H9 (cell line): ENCODE results near the gene ANTXR2. TPM values are rescaled to one million over a fixed set of nuclear protein-coding genes. Genes with fewer than 3 reads are reported as not detected.

Experiments
- DNase-seq: peaks from one replicate; pipeline ENCODE4 v3.0.0-alpha.2; 2017
- H2AFZ ChIP-seq: one replicate; pipeline ENCODE4 v1.6.1; 2013; ENCODE audit warnings: mild to moderate bottlenecking, low read length, control low read depth, moderate library complexity
- H2AK5ac ChIP-seq: 2 replicates; pipeline ENCODE4 v1.6.1; 2013; ENCODE audit warnings: low read length, control low read depth, mixed read lengths; ENCODE audit not compliant: insufficient read length
- H2BK120ac ChIP-seq: one replicate; pipeline ENCODE4 v1.6.1; 2013; ENCODE audit warnings: low read depth, mild to moderate bottlenecking, low read length, control low read depth, inconsistent platforms; ENCODE audit not compliant: poor library complexity, severe bottlenecking
- H2BK12ac ChIP-seq: 2 replicates; pipeline ENCODE4 v1.6.1; 2013; ENCODE audit warnings: low read length, control low read depth, mixed read lengths, low read depth; ENCODE audit not compliant: insufficient read length
- H2BK15ac ChIP-seq: 2 replicates; pipeline ENCODE4 v1.6.1; 2013; ENCODE audit warnings: low read depth, low read length, control low read depth
- H2BK20ac ChIP-seq: one replicate; pipeline ENCODE4 v1.6.1; 2013; ENCODE audit warnings: low read depth, mild to moderate bottlenecking, low read length, control low read depth, inconsistent platforms; ENCODE audit not compliant: poor library complexity, severe bottlenecking
- H2BK5ac ChIP-seq: 2 replicates; pipeline ENCODE4 v1.6.1; 2013; ENCODE audit warnings: low read length, control low read depth, mixed read lengths; ENCODE audit not compliant: insufficient read length
- H3K14ac ChIP-seq: 2 replicates; pipeline ENCODE4 v1.6.1; 2013; ENCODE audit warnings: low read length, control low read depth; ENCODE audit not compliant: insufficient read depth
- H3K18ac ChIP-seq: 2 replicates; pipeline ENCODE4 v1.6.1; 2013; ENCODE audit warnings: low read depth, mild to moderate bottlenecking, mixed read lengths, low read length, control low read depth; ENCODE audit not compliant: insufficient read length
- H3K23ac ChIP-seq: 2 replicates; pipeline ENCODE4 v1.6.1; 2013; ENCODE audit warnings: low read length, control low read depth, mixed read lengths, low read depth; ENCODE audit not compliant: insufficient read length
- H3K23me2 ChIP-seq: 2 replicates; pipeline ENCODE4 v1.6.1; 2013; ENCODE audit warnings: low read depth, mild to moderate bottlenecking, mixed read lengths, low read length, control low read depth; ENCODE audit not compliant: insufficient read length, poor library complexity, severe bottlenecking
- H3K27ac ChIP-seq: 2 replicates; pipeline ENCODE4 v1.5.1; 2013; ENCODE audit warnings: low read length, control low read depth, mixed read lengths, low read depth; ENCODE audit not compliant: insufficient read length
- H3K27me3 ChIP-seq: 2 replicates; pipeline ENCODE4 v1.6.1; 2013; ENCODE audit warnings: low read length, control low read depth, inconsistent platforms; ENCODE audit not compliant: insufficient read depth
- H3K4ac ChIP-seq: 2 replicates; pipeline ENCODE4 v1.6.1; 2013; ENCODE audit warnings: low read depth, mild to moderate bottlenecking, control low read depth, inconsistent platforms, low read length, moderate library complexity
- H3K4me1 ChIP-seq: 2 replicates; pipeline ENCODE4 v1.6.1; 2013; ENCODE audit warnings: low read length, control low read depth, inconsistent platforms; ENCODE audit not compliant: insufficient read depth
- H3K4me2 ChIP-seq: 2 replicates; pipeline ENCODE4 v1.6.1; 2013; ENCODE audit warnings: low read length, control low read depth, mixed read lengths; ENCODE audit not compliant: insufficient read length, insufficient read depth
- H3K56ac ChIP-seq: 2 replicates; pipeline ENCODE4 v1.6.1; 2013; ENCODE audit warnings: low read depth, mild to moderate bottlenecking, mixed read lengths, low read length, control low read depth; ENCODE audit not compliant: insufficient read length
- H3K79me1 ChIP-seq: 2 replicates; pipeline ENCODE4 v1.6.1; 2013; ENCODE audit warnings: low read depth, mild to moderate bottlenecking, moderate library complexity, low read length, control low read depth, inconsistent platforms; ENCODE audit not compliant: insufficient read depth, poor library complexity, severe bottlenecking
- H3K79me2 ChIP-seq: 2 replicates; pipeline ENCODE4 v1.6.1; 2013; ENCODE audit warnings: low read length, control low read depth, inconsistent platforms; ENCODE audit not compliant: insufficient read depth
- H3K9ac ChIP-seq: 2 replicates; pipeline ENCODE4 v1.6.1; 2013; ENCODE audit warnings: low read length, control low read depth, mixed read lengths; ENCODE audit not compliant: insufficient read length; ENCODE audit errors: extremely low read depth
- H3K9me3 ChIP-seq: one replicate; pipeline ENCODE4 v1.6.1; 2013; ENCODE audit warnings: low read depth, low read length, inconsistent platforms; ENCODE audit not compliant: control insufficient read depth
- H3T11ph ChIP-seq: one replicate; pipeline ENCODE4 v1.6.1; 2013; ENCODE audit warnings: mild to moderate bottlenecking, low read length, control low read depth, inconsistent platforms
- H4K20me1 ChIP-seq: one replicate; pipeline ENCODE4 v1.6.1; 2013; ENCODE audit not compliant: control insufficient read depth, insufficient read length, insufficient read depth
- H4K5ac ChIP-seq: 2 replicates; pipeline ENCODE4 v1.6.1; 2013; ENCODE audit warnings: low read depth, mild to moderate bottlenecking, mixed read lengths, low read length, control low read depth; ENCODE audit not compliant: insufficient read length
- H4K8ac ChIP-seq: replicated peaks from 2 replicates; pipeline ENCODE4 v1.6.1; 2013; ENCODE audit warnings: low read length, control low read depth, mixed read lengths, low read depth; ENCODE audit not compliant: insufficient read length
- H4K91ac ChIP-seq: 2 replicates; pipeline ENCODE4 v1.6.1; 2013; ENCODE audit warnings: low read depth, mild to moderate bottlenecking, moderate library complexity, mixed read lengths, low read length, control low read depth; ENCODE audit not compliant: insufficient read length
- H3K27ac Mint-ChIP-seq, 3 experiments: 2 replicates in 2 of 3; 3 replicates in 1 of 3; pipeline ENCODE4 v1.8.0; 2020 to 2021; ENCODE audit warnings: mixed read lengths in 3 of 3, mild to moderate bottlenecking in 1 of 3, moderate library complexity in 1 of 3
- H3K27me3 Mint-ChIP-seq: 2 replicates; pipeline ENCODE4 v1.8.0; 2021; ENCODE audit warnings: low read depth, mild to moderate bottlenecking, moderate library complexity, mixed read lengths
- H3K36me3 Mint-ChIP-seq, 3 experiments: 2 replicates in 2 of 3; 3 replicates in 1 of 3; pipeline ENCODE4 v1.8.0; 2020 to 2021; ENCODE audit warnings: low read depth in 3 of 3, mixed read lengths in 3 of 3; ENCODE audit not compliant: insufficient read depth in 1 of 3
- H3K4me1 Mint-ChIP-seq, 2 experiments: 2 replicates each; pipeline ENCODE4 v1.8.0; 2020; ENCODE audit warnings: mixed read lengths in 2 of 2
- H3K4me3 Mint-ChIP-seq, 2 experiments: 2 replicates in 1 of 2; 3 replicates in 1 of 2; pipeline ENCODE4 v1.8.0; 2020 to 2021; ENCODE audit warnings: mild to moderate bottlenecking in 2 of 2, mixed read lengths in 2 of 2, moderate library complexity in 1 of 2
- H3K9me3 Mint-ChIP-seq, 2 experiments: 2 replicates in 1 of 2; 3 replicates in 1 of 2; pipeline ENCODE4 v1.8.0; 2020; ENCODE audit warnings: mild to moderate bottlenecking in 2 of 2, mixed read lengths in 2 of 2, moderate library complexity in 1 of 2
- WGBS: extraction: QIAGEN DNeasy Blood & Tissue Kit; methylation state at CpG from one replicate; pipeline ENCODE4 v1.1.7; 2013; ENCODE audit warnings: missing lambda C conversion rate, low lambda C conversion rate, mixed read lengths; ENCODE audit not compliant: insufficient read length; ENCODE audit errors: extremely low coverage; 5-methylcytosine and 5-hydroxymethylcytosine counted together
- total RNA-seq: library from RNA; stranded (reverse); gene quantifications from 2 replicates; pipeline ENCODE4 v1.2.1, GENCODE V29; 2021
- TF ChIP-seq, protein P1 (sequence below): fragments of 200-600 bp; sonication (generic); conservative IDR thresholded peaks from 3 replicates; pipeline ENCODE4 v1.8.0; 2021; ENCODE audit warnings: antibody characterized with exemption, mild to moderate bottlenecking

Gene ANTXR2
- total RNA-seq, 1 experiment from 2014 or later = 4.7 TPM

DNA sequence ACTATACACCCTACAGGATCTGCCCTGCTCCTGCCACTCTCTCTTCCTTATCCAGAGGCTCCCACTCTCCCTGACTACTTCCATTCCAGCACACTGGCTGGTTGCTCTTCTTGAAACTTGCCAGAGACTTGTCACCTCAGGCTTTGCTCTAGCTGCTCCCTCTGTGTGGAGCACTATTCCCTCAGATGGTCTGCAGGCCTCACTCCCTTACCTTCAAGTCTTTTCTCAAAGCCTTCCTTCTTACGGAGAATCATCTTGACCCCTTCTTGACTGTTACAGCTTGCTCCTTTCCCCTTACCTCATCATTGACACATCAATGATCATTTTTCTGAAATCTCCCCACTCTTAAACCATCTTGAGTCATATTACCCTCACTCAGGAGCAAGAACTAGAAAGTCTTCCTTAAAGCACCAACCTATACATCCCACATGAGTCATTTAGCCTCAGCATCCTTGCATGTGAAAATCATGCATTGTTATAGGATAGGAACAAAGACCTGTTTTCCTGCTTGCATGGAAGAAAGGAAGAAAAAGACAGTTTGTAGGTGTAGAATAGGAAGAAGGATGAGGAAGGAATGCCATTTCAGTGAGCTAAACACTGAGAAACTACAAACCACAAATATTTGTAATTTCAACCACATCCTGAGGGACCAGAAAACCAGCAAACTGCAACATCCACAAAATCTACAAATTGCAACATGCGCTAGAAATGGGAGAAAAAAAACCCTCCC lies 55.7 kb downstream of the ANTXR2 start:
- no peak overlapping the region for H4K5ac ChIP-seq
- TF ChIP-seq, protein P1, sequence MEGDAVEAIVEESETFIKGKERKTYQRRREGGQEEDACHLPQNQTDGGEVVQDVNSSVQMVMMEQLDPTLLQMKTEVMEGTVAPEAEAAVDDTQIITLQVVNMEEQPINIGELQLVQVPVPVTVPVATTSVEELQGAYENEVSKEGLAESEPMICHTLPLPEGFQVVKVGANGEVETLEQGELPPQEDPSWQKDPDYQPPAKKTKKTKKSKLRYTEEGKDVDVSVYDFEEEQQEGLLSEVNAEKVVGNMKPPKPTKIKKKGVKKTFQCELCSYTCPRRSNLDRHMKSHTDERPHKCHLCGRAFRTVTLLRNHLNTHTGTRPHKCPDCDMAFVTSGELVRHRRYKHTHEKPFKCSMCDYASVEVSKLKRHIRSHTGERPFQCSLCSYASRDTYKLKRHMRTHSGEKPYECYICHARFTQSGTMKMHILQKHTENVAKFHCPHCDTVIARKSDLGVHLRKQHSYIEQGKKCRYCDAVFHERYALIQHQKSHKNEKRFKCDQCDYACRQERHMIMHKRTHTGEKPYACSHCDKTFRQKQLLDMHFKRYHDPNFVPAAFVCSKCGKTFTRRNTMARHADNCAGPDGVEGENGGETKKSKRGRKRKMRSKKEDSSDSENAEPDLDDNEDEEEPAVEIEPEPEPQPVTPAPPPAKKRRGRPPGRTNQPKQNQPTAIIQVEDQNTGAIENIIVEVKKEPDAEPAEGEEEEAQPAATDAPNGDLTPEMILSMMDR = no peak
- H3K56ac ChIP-seq = no peak overlapping the region
- H2BK20ac ChIP-seq = no peak overlapping the region
- no peak overlapping the region for H3K18ac ChIP-seq
- no peaks in the 10 kb centered on the region for H3K9me3 Mint-ChIP-seq
- H3K4ac ChIP-seq = no peak overlapping the region
- H2BK5ac ChIP-seq = no peak overlapping the region
- no peak overlapping the region for H4K8ac ChIP-seq
- peaks cover 0 to 2% of the 10 kb centered on the region in 2 experiments; a peak in 2 of 4 replicates for H3K4me1 Mint-ChIP-seq
- H2BK120ac ChIP-seq = no peak overlapping the region
- H2BK12ac ChIP-seq = no peak overlapping the region
- no peak overlapping the region for H3K23ac ChIP-seq
- H3K4me1 ChIP-seq = no peaks in the 10 kb centered on the region
- H3K27me3 ChIP-seq = no peaks in the 10 kb centered on the region
- no peak overlapping the region for H3K4me3 Mint-ChIP-seq
- no peak overlapping the region for H3K27ac Mint-ChIP-seq
- no peaks in the 10 kb centered on the region for H3K27me3 Mint-ChIP-seq
- no peak overlapping the region for H2AFZ ChIP-seq
- no peak overlapping the region for H3K27ac ChIP-seq
- no peaks in the 10 kb centered on the region for H4K20me1 ChIP-seq
- no peaks in the 10 kb centered on the region for H3K79me2 ChIP-seq
- H2AK5ac ChIP-seq = no peak overlapping the region
- no peak overlapping the region for H3K9ac ChIP-seq
- no peak overlapping the region for H3K14ac ChIP-seq
- H3K36me3 Mint-ChIP-seq = no peaks in the 10 kb centered on the region
- no peak overlapping the region for H4K91ac ChIP-seq
- H3K23me2 ChIP-seq = no peaks in the 10 kb centered on the region
- no peak overlapping the region for H3K4me2 ChIP-seq
- H3K79me1 ChIP-seq = no peaks in the 10 kb centered on the region
- no peak for DNase-seq
- no peak overlapping the region for H3T11ph ChIP-seq
- no peak overlapping the region for H2BK15ac ChIP-seq
- no CpG with 5 or more reads among the region's 2 CpGs for WGBS
- H3K9me3 ChIP-seq = no peaks in the 10 kb centered on the region
